Measurements from ENCODE around the gene XYLT1.

- no peak for TF ChIP-seq CTCF (optimal IDR thresholded peaks at IDR 0.05 in 1 of 3, IDR thresholded peaks at IDR 0.05 in 1 of 3, conservative IDR thresholded peaks at IDR 0.05 in 1 of 3; ENCODE audit: extremely low read depth in 1 of 3, insufficient read depth in 2 of 3, low read length in 3 of 3)
- TF ChIP-seq EZH2 (IDR thresholded peaks at IDR 0.05; ENCODE audit: low read length) = no peak
Measured at GRCh38 chr16:17457997-17458396, 12.8 kb downstream of the XYLT1 start.
